HUDEP-2 (cell line): ENCODE measurements around the gene RAB11FIP5.

ENCODE experiments used
- DNase-seq, 76 experiments: peaks; one replicate each; lab custom pipeline; 2025; ENCODE audit not compliant: unreplicated experiment in 76 of 76; lab: John Stamatoyannopoulos, UW

The RAB11FIP5 gene

DNA sequence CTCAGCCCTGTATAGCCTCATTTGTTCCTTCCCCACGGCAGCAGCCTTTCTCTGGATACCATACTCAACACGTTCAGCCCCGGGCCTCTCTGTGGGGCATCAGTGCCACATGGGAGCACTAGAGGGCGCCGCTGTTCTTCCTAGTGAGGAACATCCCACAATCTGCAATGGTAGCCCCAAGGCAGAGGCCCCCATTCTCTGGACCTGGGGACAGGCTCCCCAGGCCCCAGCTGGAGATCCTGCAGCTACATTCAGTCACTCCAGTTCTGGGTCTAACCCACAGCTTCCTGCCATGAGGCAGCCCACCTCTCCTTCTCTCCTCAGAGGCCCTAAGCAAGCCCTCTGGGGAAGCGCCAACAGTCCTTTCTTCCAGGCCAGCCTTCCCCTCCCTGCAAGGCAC lies 27.1 kb downstream of the RAB11FIP5 start:
- peak in 69 of 76 experiments; percentile 4 to 84 (median 56) for DNase-seq

- DNase-seq, result no peak
Observed at GRCh38 chr2:73084971-73085370, 27.8 kb downstream of the RAB11FIP5 start.

GRCh38 chr2:73083886-73084800 lies 28.6 kb downstream of the RAB11FIP5 start:
- DNase-seq, result no peak

DNA sequence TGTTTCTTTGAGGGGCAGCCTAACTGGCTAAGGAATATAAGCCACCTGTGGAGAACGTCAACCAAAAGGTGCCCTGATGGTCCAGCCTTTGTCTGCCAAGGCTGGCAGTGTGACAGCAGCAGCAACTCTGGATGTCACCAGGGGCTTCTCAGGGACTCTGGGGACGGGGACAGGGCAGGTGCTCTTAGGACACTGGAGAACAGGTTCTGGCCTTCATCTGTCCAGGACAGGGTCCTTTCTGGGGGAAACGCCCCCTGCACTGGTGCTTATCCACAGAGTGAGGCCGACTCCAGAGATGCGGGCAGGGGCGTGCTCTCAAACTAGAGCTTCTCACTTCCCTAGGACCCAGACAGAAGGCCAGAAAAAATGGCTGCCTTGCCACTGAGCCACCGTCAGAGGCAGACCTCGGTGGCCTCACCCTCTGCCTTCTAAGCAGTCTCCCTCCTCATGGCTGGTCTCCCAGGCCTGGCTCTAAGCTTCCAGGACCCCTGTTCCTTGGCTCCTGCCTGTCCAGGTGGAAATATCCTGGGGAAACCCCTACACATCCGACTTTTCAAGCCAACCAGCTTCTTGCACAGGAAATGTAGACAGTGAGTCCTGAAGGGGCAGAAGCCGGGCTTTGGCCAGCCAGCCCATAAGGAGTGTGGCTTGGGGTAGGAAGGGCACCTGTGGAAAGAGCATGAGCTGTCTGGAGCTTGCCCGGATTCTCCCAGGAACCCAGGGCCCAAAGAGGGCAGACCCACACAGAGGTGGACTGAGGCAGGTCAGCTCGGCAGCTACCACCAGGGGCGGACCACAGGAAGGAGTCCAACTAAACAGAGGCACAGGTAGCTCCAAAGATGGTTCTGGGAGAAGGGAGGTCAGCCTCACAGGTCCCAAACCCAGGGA lies 30.0 kb downstream of the RAB11FIP5 start:
- no peak for DNase-seq

GRCh38 chr2:73081181-73081671 lies 31.5 kb downstream of the RAB11FIP5 start:
- DNase-seq, result no peak

DNA sequence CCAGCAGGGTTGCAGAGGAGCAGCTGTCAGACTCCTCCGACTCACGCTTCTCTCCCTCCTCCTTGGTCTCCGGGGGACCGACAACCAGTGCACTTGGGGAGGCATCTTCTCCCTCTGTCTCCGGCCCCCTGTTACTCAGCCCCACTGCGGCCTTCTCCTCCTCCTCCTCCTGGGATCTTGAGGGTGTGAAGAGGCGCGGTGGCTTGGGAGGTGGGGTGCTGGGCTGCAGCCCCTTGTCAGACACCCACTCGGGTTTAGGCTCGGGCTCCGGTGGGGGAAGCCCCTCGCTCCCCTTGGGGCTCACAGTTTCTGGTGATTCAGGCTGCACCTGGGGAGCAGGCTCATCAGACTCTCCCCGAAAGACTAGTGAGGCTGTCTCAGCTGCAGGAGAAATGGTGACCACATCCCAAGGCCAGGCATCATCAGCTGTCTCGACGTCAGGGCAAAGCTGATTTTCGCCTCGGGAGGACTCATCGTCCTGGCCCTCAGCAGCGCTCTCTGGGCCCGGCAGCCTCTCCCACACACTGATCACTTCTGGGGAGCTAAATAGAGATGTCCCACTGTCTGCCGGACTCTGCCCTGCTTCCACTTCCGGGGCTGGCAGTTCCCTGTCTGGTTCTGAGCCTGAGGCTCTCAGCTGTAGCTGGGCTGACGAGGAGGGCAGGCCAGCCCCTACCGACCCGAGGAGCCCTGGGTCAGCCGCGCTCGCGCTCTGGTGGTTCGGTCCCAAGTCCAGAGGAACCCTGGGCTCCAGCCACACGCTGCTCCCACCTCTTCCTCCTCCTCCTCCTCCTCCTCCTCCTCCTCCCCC lies 32.2 kb downstream of the RAB11FIP5 start:
- no peak for DNase-seq

DNA sequence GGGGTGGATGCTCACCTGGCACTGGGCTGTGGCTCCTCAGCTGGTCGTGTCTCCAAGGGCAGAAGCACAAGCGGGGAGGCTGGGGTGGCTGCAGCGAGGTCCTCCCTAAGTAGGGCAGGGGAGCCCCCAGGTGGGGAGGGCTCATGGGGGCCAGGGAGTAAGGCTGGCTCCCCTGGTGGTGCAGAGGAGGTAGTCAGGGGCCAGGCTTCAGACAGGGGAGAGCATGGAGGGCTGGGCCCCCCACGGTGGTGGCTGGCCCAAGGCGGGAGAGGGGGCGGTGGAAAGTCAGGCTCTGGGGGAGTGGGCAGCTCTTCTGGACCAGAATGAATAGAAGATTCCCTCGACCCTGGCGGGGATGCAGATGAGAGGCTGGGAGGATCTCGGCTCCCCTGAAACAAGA lies 33.1 kb downstream of the RAB11FIP5 start:
- DNase-seq, result no peak

- DNase-seq, result no peak
Observed at GRCh38 chr2:73078457-73079411, 34.0 kb downstream of the RAB11FIP5 start.

DNA sequence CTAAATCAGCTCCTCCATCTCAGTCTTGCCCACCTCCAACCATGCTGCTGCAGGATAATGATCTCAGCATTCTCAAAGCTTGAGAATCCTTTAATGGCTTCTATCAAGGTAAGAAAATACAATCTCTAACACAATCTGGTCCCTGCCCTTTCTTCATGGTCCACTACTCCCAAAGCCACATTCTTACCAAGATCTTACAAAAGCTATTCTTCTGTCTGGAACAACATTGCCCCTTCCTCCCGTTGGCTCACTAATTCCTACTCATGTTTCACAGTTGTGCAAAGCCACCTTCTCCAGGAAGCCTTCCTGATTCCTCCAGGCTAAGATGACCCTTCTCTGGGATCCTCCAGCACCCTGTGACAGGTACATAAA lies 35.3 kb downstream of the RAB11FIP5 start:
- no peak for DNase-seq

DNA sequence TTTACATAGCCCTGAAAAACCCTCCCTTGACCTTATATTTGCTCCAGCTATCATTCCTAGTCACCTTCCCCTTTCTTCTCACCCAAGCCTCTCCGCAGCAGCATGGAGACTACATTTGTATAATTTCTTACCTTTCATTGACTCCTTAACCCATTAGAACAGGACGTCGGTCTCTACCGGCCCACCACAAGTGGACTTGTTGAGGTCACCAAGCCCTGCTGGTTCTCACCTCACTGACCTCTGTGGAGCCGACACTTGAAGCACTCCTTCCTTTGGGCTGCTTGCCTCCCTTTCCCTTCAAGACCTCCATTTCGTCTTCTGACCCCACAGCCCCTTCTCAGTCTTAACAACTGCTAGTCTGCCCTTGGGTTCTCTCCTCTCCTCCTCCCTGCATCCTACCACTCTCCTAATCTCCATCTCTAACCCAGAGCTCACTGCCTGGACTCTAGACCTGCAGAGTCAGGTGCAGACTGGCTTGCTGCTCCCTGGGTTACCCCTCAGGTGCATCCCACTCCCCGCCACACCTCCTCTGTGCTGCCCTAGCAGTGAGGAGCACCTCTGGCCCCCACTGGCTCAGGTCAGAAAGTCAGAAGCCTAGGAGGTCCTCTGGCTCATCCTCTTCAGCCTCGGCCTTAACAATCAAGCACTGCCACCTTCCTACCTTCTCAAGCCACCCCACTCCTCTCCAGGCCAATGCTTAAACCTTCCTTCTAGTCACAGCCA lies 35.9 kb downstream of the RAB11FIP5 start:
- no peak for DNase-seq

DNA sequence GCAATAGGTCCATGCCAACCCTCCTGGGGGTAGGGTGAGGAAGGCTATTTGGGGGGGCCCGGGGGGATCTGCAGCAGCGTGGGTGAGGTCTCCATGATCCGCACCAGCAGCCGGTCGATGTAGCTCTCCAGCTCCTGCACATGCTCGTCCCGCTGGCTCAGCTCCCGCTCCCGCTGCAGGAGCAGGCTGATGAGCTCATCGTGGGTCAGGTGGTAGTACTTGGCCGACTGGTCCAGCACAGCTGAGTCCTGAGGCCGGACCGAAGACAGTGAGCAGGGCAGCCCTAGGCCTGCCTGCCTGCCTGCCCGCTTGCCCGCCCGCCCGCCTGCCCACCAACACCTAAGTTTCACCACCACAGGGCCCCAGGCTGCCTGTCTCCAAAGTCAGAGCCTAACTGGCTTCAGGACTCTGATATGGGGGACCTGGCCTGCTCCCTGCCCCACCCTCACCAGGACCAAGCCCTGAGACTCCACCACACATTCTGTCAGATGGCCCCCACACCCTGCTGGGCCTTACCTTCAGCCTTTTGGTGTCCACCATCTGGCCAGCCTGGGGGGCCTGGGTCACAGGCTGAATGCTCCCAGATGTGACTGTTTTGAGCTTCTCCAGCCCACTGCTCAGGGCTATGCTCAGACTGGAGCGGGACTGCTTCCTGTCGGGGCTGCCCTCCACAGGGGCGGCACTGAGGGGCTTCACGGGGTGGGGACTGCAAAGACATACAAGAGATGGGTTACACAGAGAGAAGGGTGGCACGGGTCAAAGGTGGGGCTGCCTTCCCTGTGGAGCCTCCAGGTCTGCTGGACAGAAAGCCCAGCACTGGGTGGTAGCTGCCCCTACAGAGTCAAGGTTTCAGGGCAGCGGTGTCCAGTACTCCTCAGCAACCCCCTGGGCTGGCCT lies 37.0 kb downstream of the RAB11FIP5 start:
- DNase-seq, result no peak

DNA sequence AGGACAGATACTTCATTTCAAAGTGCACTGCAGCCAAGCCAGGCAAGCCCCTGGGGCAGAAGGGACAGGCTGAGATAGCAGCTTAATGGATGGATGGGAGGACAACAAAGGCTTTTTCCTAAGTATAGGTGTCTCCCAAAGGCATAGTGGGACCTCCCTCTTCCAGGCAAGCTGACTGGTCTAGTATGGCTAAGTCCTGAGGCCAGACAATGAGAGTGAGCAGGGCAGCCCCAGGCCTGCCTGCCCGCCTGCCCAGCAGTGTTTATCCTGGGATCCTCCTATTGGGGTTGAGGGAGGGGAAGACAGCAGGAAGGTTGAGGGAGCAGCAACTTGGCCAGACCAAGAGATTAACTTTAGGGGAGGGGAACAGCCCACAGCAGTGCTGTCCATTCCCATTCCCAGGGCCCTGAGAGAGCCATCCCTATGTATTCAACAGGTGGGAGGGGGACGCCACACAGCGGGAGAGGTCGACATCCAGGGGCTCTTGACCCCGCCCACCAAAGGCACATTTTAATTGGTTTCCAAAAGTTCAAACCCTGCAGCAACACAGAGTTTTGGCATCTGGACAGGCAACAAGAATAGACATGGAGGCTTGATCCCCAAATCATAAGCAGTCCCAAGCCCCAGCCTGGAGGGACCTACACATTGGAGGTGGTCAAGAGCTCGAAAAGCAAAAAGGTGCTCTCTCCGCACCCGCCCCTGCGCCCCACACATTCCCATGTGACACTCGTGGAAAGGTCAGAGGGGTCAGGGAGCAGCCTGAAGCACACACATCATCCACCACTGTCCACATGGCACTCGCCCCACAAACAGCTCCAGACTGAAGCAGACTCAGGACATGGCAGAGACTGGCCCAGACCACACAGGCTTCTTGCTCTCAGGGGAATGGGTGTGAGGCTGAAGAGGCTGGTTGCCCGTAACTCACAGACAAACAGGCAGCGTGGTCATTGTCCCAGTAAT lies 38.4 kb downstream of the RAB11FIP5 start:
- DNase-seq, result no peak

DNA sequence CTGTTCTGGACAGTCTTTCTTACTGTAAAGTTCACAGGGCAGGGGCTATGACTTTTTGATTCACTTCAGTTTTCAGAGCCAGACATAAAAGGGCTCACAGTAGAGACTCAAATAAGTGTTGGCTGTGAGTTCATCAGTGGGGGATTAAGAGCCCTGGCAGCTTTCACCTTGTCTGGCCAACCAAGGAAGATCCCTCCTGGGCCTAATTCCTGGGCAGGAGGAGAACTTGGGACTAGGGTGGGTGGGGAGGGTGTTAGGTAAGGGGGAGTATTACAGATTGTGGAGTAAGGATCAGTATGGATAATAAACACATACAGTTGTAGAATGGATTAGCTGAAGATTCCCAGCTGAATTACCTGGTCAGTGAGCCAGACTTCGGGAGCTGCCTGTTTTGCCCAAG lies 40.3 kb downstream of the RAB11FIP5 start:
- no peak for DNase-seq

- peak in 1 of 76 experiments; percentile 7 for DNase-seq
Observed at GRCh38 chr2:73072129-73072395, 40.7 kb downstream of the RAB11FIP5 start.

GRCh38 chr2:73071360-73072128 lies 41.2 kb downstream of the RAB11FIP5 start, which contains the start of gene SFXN5:
Gene SFXN5 (minus strand): TSS chr2:73071712. CDS start chr2:73071705, 7 bp downstream.
- DNase-seq, result peak in 75 of 76 experiments; percentile 31 to 97 (median 93)
